GM12872 (cell line): Measurements from ENCODE around the gene ZBTB20.
A peak's percentile ranks its signal among the peaks of the same experiment; 100 is the strongest.

ENCODE experiments used
- TF ChIP-seq, protein P1 (sequence below): IDR thresholded peaks from 3 replicates; pipeline ENCODE4 v1.5.1; 2011; ENCODE audit warnings: low read depth, mild to moderate bottlenecking, low read length, moderate library complexity; ENCODE audit not compliant: insufficient read depth

Gene ZBTB20

DNA sequence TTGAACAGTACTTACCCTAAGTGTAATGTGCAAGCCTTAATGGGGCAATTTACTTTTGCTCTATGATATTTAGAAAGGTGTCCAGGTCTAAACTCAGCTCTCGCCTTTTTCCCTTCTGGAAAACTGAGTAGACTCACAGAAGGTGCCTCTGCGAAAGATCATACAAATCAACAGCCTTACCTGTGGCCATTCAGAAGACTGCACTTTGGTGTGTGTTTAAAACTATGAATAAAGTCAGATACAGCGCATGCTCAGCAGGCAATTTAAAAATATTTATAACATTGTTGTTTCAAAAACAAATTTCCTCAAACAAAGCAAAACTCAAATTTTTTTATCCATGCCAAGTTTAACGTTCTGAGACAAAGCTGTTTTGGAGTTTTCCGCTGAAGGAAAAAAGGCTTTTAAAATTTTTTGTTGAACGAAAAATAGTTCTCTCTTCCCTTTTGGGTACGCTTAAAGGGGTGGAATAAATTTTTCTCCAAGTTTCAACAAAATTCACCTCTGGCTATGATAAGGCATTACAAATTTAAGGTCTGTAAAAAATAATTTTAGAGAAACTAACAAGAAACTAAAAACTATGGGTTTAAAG lies 697.0 kb downstream of the ZBTB20 start:
- TF ChIP-seq, protein P1, sequence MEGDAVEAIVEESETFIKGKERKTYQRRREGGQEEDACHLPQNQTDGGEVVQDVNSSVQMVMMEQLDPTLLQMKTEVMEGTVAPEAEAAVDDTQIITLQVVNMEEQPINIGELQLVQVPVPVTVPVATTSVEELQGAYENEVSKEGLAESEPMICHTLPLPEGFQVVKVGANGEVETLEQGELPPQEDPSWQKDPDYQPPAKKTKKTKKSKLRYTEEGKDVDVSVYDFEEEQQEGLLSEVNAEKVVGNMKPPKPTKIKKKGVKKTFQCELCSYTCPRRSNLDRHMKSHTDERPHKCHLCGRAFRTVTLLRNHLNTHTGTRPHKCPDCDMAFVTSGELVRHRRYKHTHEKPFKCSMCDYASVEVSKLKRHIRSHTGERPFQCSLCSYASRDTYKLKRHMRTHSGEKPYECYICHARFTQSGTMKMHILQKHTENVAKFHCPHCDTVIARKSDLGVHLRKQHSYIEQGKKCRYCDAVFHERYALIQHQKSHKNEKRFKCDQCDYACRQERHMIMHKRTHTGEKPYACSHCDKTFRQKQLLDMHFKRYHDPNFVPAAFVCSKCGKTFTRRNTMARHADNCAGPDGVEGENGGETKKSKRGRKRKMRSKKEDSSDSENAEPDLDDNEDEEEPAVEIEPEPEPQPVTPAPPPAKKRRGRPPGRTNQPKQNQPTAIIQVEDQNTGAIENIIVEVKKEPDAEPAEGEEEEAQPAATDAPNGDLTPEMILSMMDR, result peak; percentile 40; the same call in 2 of the 3 replicates

DNA sequence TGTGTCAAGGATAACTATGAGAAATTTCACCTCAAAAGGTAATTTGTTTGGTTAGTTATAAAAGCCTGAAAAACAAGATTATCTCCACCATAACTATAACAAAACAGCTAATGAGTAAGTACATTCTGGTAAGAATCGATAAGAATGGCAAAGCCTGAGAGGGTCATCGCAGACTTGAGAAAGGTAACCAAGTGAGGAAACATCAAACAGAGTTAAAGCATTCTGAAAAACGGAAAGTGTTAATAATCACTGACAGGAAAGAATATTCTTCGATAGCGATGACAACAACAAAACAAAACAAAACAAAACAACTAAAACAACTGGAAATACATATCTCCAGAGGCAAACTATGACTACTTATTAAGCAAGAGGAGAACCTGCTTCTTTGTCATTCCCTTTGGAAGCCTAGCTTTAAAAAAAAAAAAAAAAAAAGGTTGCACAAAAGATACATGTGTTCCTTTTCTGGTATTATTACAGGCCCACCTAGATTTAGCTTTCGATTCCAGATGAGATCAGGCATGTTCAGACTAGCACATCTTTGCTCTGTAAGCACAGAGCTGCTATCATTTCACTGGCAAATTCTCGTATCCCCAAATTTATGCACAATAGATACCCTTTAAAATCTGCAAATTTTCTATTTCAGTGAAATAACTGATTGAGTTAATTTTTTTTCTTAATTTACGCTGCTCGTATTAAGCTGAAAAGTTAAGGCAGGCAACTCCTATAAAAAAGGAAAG lies 697.6 kb downstream of the ZBTB20 start:
- TF ChIP-seq, protein P1, result no peak

DNA sequence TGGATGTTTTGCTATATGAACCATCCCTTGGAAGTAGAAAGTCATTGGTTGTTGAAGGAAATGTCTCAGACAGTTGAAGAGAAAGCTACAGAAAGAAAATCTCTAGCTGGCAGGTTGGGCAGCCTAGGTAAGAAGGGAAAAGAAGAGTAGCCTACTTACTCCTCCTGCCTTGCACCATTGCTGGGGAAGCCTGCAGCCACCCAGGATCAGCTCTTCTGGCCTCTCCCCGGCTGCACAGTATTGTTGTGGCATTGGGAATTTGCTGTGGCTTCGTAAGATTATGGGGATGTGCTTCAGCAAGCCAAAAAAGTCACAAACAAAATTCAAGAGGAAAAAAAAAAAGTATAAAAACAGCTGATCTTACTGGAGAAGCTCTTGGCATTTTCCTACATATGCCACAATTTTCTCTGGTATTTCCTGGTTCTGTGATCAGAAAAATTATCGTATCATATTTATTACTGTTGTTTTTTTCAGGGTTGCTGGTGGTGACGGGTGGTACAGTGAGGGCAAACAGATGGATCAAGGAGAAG lies 699.1 kb downstream of the ZBTB20 start:
- TF ChIP-seq, protein P1, result no peak

DNA sequence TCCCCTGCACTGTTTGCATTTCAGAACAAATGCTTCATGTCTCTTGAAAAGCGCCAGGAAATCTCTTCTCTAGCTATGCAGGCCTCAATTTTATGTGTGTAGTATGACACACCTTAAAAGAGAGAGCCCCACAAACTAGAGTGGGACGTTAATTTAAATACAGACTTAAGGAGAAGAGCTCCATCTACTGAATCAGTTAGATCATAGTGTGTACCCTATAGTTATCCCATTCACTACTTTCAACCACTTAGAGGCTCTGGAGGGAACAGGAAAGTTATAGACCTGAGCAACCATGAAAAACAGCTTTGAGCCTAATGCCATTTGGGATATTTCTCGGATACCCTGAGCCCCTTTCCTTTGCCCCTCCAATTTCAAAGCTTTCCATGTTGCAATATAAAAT lies 699.5 kb downstream of the ZBTB20 start:
- TF ChIP-seq, protein P1, result peak; percentile 30; the same call in 1 of the 3 replicates

DNA sequence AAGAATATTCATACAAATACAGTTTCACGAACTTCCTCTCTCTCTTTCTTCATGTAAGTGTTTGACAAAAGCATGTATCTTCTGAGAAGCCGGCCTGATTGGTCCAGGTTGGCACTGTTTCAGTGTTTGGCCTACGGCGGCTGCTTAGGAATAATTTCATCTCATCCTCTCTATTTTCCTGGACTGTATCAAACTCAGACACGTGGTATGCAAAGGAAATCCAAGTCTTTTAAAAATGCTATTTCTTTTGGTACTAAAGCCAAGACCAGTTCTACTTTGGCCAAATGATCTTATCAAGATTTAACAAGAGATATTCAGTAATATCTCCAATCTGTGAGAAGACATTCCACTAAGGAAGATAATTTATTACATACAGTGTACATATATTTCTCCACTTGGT lies 700.5 kb downstream of the ZBTB20 start:
- TF ChIP-seq, protein P1, result no peak

DNA sequence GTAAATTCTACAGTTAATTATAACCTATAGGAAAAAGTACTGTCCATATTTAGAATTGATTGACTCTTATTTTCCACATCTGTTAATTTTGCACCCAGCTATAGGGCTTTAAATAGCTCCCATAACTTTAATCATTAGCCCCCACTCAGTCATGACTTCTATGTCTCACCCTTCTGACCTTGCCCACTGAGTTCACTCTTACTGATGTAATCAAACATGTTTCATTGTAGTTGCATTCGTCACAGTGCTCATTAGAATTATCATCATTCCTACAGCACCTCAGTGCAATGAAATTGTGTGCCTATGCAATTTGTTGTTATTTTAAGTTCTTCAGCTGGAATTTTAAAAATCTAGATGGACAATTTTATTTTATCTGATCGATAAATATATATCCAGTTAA lies 701.9 kb downstream of the ZBTB20 start:
- TF ChIP-seq, protein P1, result no peak

DNA sequence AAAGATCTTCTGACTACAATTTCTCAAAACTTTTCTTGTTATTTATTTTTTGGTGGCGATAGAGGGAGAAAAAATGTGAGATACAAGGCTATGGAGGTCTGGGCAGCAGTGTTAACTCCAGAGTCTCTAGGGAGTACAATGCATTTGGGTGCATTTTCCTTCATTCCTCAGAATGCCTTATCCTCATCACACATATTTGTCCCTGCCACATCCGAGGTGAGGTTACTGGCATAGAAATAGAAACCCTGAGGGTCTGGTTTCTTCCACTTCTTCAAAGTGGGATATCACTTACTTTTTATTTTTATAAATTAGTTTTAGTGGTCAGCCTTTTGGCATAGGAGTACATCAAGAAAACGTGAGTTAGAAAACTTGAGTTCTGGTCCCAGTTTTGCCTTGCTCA lies 702.9 kb downstream of the ZBTB20 start:
- TF ChIP-seq, protein P1, result no peak
